Measurements from ENCODE around the gene LRRC56.
"Not testable (repeated sequence)": the region's sequence is repeated elsewhere in the genome, so short reads cannot be mapped to it uniquely, and the experiment has no call there.

The LRRC56 gene

GRCh38 chr11:561148-562003 is 24.0 kb downstream of the LRRC56 start:
- no peak for DNase-seq

DNA sequence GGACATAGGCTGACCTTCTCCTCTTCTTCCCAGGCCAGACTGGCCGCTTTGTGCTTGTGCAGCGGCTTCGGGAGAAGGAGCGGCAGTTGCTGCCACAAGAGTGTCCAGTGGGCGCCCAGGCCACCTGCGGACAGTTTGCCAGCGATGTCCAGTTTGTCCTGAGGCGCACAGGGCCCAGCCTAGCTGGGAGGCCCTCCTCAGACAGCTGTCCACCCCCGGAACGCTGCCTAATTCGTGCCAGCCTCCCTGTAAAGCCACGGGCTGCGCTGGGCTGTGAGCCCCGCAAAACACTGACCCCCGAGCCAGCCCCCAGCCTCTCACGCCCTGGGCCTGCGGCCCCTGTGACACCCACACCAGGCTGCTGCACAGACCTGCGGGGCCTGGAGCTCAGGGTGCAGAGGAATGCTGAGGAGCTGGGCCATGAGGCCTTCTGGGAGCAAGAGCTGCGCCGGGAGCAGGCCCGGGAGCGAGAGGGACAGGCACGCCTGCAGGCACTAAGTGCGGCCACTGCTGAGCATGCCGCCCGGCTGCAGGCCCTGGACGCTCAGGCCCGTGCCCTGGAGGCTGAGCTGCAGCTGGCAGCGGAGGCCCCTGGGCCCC is 24.8 kb downstream of the LRRC56 start:
- DNase-seq = no peak

DNA sequence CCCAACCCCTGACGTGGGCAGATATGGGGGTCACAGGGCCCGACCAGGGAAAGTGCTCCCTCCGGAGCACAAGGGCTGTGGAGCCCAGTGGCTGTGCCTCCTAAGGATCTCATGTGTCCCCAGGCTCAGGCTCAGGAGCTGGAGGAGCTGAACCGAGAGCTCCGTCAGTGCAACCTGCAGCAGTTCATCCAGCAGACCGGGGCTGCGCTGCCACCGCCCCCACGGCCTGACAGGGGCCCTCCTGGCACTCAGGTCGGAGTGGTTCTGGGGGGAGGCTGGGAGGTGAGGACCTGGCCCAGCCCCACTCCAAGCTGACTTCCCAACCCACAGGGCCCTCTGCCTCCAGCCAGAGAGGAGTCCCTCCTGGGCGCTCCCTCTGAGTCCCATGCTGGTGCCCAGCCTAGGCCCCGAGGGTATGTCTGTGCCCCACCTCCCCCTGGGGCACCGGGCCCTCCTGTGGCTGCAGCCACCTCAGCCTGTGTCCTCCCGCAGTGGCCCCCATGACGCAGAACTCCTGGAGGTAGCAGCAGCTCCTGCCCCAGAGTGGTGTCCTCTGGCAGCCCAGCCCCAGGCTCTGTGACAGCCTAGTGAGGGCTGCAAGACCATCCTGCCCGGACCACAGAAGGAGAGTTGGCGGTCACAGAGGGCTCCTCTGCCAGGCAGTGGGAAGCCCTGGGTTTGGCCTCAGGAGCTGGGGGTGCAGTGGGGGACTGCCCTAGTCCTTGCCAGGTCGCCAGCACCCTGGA is 25.9 kb downstream of the LRRC56 start:
- DNase-seq = no peak

GRCh38 chr11:563812-564578 is 26.7 kb downstream of the LRRC56 start:
- no peak for DNase-seq

DNA sequence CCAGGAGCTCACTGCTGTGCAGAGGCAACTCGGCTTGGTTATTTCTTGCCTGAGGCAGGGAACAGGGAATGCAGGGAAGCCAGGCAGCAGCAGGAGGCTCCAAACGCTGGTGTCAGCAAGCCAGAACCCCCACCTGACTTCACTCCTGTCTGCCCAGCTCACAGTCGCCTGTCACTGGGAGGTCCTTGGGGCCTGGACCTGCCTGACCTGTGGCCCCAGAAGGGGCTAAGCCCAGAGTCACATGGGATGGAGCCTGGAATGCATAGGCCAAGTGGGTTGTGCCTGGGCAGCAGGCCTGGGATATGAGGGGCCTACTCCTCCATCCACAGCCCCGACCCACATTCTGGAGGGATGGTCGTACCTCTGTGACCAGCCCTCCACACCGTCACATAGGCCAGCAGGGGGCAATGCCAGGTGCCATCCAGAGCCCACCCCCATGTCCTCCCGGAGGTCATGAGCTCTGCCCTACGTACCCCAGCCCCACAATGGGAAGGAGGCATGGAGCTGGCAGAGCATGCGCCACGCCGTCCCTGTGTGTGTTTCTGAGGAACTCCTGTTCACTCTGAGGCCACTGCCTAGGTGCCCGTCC is 28.7 kb downstream of the LRRC56 start:
- DNase-seq = no peak

GRCh38 chr11:567011-567628 is 29.8 kb downstream of the LRRC56 start:
- no peak for DNase-seq

GRCh38 chr11:567629-568292 is 30.4 kb downstream of the LRRC56 start:
- DNase-seq = no peak

DNA sequence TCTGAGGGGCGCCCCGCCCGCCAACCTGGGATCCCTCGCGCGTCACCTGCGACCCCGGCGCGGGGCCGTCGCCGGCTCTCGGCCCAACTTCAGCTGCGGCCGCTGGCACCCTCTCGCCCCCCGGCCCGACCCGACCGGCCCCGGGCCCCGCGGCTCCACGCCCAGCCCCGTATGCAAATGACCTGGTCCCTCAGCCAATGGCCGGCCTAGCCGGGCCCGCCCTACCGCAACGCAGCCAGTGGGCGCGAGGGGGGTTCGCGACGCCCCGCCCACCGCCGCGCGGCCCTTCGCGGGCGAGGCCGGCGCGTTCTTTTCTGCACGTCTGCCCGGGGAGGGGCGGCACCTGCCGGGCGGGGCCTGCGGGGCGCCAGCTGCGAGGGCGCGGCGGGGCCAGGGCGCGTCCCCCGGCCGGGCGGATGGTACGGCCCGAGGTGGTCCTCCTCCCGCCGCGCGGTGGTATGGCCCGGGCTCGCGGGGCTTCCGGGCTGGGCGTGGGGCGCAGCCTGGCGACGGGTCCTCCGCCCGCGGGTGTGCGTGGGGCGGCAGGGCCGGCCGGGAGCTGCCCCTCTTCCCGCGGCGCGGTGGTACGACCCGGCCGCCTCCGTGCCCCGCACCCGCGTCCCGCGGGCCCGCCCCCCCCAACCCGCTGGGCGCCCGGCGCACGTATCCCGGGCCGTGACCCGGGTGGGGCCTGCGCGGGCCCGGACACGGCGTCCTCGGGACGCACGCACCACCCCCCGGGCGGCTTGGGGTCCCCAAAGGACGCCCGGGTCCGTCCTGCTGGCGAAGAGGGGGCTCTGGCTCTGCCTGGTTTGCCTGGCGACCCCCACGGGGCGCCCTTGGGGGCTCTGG is 31.2 kb downstream of the LRRC56 start:
- DNase-seq = peak; percentile 71

- DNase-seq = no peak
These were observed 32.0 kb downstream of the LRRC56 start for GRCh38 chr11:569158-569885.

GRCh38 chr11:571802-572185 is 34.5 kb downstream of the LRRC56 start:
- no peak for DNase-seq

DNA sequence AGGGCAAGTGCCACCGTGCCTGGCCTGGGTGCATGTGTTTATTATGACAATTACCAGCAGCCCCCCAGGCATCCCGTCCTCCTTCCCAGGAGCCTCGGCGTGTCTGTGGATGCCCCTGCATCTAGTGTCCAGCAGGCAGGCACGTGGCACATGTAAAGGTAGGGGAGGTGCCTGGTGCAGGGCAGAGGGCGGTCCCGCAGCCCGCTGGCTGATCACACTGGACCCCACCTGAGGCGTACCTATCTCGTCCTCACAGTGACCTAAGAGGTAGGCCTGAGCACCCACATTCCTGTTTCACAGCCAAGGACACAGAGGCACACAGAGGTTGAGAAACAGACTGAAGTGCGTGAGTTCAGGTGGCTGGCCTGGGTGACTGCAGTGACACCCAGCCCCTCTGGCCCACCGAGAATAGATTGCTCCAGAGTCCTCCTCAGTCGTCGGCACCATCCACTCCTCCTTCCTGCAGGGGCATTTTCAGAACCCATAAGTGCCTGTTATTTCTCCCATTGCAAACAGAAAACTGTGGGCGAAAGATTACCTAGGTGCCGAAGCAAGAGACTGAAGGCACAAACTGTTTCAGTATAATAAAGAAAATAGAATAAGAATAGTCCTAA is 35.9 kb downstream of the LRRC56 start:
- DNase-seq = no peak

GRCh38 chr11:574031-574570 is 36.8 kb downstream of the LRRC56 start:
- DNase-seq = not testable (repeated sequence)

- DNase-seq = no peak
These were observed 37.4 kb downstream of the LRRC56 start for GRCh38 chr11:574632-575312.

- no peak for DNase-seq
These were observed 38.1 kb downstream of the LRRC56 start for GRCh38 chr11:575313-575995.

DNA sequence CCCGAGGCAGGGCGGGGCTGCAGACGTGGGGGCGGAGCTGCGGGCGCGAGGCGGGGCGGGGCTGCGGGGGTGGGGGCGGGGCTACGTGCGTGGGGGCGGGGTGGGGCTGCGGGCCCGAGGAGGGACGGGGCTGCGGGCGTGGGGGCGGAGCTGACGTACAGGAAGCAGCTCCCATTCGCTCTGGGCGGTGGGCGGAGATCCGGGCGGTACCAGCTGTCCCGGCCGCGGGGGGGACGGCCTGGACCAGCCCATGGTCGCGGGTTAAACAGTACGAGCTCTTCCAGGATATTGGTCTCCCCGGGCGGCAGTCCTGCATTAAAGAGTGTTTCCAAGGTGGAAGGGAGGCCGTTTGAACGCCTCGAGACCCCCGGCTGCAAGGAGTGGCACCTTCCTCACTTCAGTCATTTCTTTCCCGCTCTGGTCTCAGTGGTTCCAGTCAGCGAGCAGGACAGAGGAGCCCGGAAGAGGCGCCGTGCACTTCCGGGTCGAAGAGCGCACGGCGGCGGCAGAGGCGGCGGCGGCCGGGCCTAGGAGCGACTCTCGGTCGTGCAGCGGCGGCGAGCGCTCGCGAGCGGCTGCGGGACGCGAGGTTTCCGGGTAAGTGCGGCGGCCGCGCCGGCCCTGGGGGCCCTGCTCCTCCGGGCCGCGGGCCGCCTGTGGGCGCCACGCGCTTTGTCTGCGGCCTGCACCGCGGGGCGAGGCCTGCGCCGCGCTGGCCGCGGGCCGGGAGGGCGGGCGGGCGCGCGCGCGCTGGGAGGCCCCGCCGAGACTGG is 38.9 kb downstream of the LRRC56 start, which contains the start of gene PHRF1:
Gene PHRF1, plus strand, starts transcription at position 475 of the 773 bp plus-strand sequence. CDS start 5,043 bp downstream, outside the sequence.
- peak; percentile 84 for DNase-seq

DNA sequence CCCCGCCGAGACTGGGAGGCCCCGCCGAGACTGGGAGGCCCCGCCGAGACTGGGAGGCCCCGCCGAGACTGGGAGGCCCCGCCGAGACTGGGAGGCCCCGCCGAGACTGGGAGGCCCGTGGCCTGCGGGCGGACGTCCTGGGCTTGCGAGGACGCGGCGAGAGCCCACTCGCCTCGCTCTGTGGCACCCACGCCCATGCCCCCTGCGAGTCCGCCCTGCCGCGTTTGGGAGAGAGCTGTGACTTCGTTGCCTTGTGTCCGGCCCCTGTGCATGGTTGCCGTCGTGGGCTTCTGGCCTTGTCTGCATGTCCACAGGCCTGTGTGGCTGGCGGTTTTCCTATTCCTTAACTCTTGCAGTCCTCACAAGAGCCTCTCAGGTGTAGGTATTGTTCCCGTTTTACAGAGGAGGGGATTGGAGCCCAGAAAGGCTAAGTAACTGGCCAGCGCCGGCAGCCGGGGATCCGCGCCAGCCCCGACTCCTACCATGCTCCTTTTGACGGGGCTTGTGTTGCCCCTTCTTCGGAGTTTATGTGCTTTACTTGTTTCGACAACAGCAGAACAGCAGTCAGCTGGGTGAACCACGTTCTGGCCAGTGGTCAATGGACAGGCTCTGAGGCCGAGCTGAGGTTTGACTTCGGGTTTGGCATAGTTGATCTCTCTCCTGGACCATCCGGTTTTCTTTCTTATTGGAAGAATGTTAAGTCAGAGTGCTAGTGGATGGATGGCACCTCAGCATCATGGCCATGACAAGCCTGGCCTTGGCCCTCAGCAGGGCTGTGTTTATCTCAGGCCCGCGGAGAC is 39.7 kb downstream of the LRRC56 start:
- no peak for DNase-seq

Data from DMS79 treated with DMSO at 0.1 percent for 48 hours (cell line).